Type B pancreatic cell (in vitro differentiated cells): ENCODE results near the gene NDUFA6. TPM values are rescaled to one million over a fixed set of nuclear protein-coding genes. Genes with fewer than 3 reads are reported as not detected.
"Not testable (repeated sequence)": the region's sequence is repeated elsewhere in the genome, so short reads cannot be mapped to it uniquely, and the experiment has no call there.

Experiments used
- DNase-seq: peaks from one replicate; pipeline ENCODE4 v3.0.0; 2021; ENCODE audit warnings: mixed read lengths; ENCODE audit not compliant: unreplicated experiment; ENCODE audit errors: extremely low spot score
- H3K27ac Mint-ChIP-seq: 2 replicates; pipeline ENCODE4 v1.8.0; 2021; ENCODE audit warnings: mild to moderate bottlenecking, mixed read lengths
- H3K27me3 Mint-ChIP-seq: 2 replicates; pipeline ENCODE4 v1.8.0; 2021; ENCODE audit warnings: mixed read lengths
- H3K36me3 Mint-ChIP-seq: 2 replicates; pipeline ENCODE4 v1.8.0; 2021; ENCODE audit warnings: mixed read lengths
- H3K4me1 Mint-ChIP-seq: one replicate; pipeline ENCODE4 v1.8.0; 2021; ENCODE audit warnings: mixed read lengths; ENCODE audit not compliant: unreplicated experiment
- H3K4me3 Mint-ChIP-seq: 2 replicates; pipeline ENCODE4 v1.8.0; 2021; ENCODE audit warnings: mild to moderate bottlenecking, mixed read lengths
- H3K9me3 Mint-ChIP-seq: 2 replicates; pipeline ENCODE4 v1.8.0; 2021; ENCODE audit warnings: mixed read lengths
- total RNA-seq: library from RNA; stranded (reverse); gene quantifications from 2 replicates; pipeline ENCODE4 v1.2.1, GENCODE V29; 2021; ENCODE audit warnings: low replicate concordance
- TF ChIP-seq, protein P1 (sequence below): fragments of 200-600 bp; sonication (generic); conservative IDR thresholded peaks from 2 replicates; pipeline ENCODE4 v1.5.0; 2021; ENCODE audit warnings: antibody characterized with exemption, mild to moderate bottlenecking

The NDUFA6 gene
- total RNA-seq, 1 donor from 2014 or later = 93.9 TPM

GRCh38 chr22:42072606-42073330 is 17.8 kb downstream of the NDUFA6 start:
- TF ChIP-seq, protein P1, sequence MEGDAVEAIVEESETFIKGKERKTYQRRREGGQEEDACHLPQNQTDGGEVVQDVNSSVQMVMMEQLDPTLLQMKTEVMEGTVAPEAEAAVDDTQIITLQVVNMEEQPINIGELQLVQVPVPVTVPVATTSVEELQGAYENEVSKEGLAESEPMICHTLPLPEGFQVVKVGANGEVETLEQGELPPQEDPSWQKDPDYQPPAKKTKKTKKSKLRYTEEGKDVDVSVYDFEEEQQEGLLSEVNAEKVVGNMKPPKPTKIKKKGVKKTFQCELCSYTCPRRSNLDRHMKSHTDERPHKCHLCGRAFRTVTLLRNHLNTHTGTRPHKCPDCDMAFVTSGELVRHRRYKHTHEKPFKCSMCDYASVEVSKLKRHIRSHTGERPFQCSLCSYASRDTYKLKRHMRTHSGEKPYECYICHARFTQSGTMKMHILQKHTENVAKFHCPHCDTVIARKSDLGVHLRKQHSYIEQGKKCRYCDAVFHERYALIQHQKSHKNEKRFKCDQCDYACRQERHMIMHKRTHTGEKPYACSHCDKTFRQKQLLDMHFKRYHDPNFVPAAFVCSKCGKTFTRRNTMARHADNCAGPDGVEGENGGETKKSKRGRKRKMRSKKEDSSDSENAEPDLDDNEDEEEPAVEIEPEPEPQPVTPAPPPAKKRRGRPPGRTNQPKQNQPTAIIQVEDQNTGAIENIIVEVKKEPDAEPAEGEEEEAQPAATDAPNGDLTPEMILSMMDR = no peak
- DNase-seq = no peak
- no peaks in the 10 kb centered on the region for H3K27me3 Mint-ChIP-seq
- H3K4me3 Mint-ChIP-seq = peak overlapping the region; percentile 71
- peaks cover 27% of the 10 kb centered on the region for H3K4me1 Mint-ChIP-seq
- no peaks in the 10 kb centered on the region for H3K36me3 Mint-ChIP-seq
- H3K27ac Mint-ChIP-seq = peak overlapping the region; percentile 54
- no peaks in the 10 kb centered on the region for H3K9me3 Mint-ChIP-seq

DNA sequence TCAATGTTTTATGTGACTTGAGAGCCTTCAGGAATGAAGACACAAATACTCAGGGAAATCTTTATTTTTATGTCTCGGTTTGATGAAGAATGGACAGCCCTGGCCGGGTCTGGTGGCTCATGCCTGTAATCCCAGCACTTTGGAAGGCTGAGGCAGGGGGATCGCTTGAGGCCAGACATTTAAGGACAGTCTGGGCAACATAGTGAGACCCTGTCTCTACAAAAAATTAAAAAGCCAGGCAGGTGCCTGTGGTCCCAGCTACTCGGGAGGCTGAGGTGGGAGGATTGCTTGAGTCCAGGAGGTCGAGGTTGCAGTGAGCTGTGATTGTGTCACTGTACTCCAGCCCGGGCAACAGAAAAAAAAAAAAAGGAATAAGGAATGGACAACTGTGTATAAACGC is 19.1 kb downstream of the NDUFA6 start:
- H3K9me3 Mint-ChIP-seq, H3K27me3 Mint-ChIP-seq, DNase-seq, H3K36me3 Mint-ChIP-seq: not testable (repeated sequence)
- Mint-ChIP-seq H3K4me3 (peak overlapping the region; percentile 95), H3K4me1 (peaks cover 27% of the 10 kb centered on the region), H3K27ac (peak overlapping the region; percentile 96)

GRCh38 chr22:42070517-42071422 is 19.8 kb downstream of the NDUFA6 start, which contains the start of gene NAGA:
Gene NAGA (minus strand): TSS chr22:42070812. CDS start chr22:42070297, 515 bp downstream.
- TF ChIP-seq, protein P1 = no peak
- H3K27me3 Mint-ChIP-seq = no peaks in the 10 kb centered on the region
- peak within 1 kb of the TSS; percentile 96 for H3K27ac Mint-ChIP-seq
- H3K4me3 Mint-ChIP-seq = peak within 1 kb of the TSS; percentile 95
- H3K9me3 Mint-ChIP-seq = no peaks in the 10 kb centered on the region
- H3K36me3 Mint-ChIP-seq = peaks cover 4% of the 10 kb centered on the region
- peaks cover 27% of the 10 kb centered on the region for H3K4me1 Mint-ChIP-seq
- DNase-seq = peak; percentile 94

GRCh38 chr22:42069801-42070516 is 20.6 kb downstream of the NDUFA6 start:
- Mint-ChIP-seq H3K9me3 (no peaks in the 10 kb centered on the region), H3K36me3 (peaks cover 13% of the 10 kb centered on the region), H3K27ac (peak overlapping the region; percentile 96), H3K27me3 (no peaks in the 10 kb centered on the region), H3K4me1 (peaks cover 24% of the 10 kb centered on the region), H3K4me3 (peak overlapping the region; percentile 95)
- TF ChIP-seq, protein P1 = no peak
- no peak for DNase-seq

- no peak for DNase-seq
- no peaks in the 10 kb centered on the region for H3K9me3 Mint-ChIP-seq
- TF ChIP-seq, protein P1 = no peak
- H3K4me3 Mint-ChIP-seq = no peak overlapping the region
- no peaks in the 10 kb centered on the region for H3K27me3 Mint-ChIP-seq
- no peak overlapping the region for H3K27ac Mint-ChIP-seq
- peaks cover 17% of the 10 kb centered on the region for H3K36me3 Mint-ChIP-seq
- H3K4me1 Mint-ChIP-seq = peaks cover 21% of the 10 kb centered on the region
Measured at GRCh38 chr22:42068291-42068690, 22.3 kb downstream of the NDUFA6 start.
